GM12872 (cell line): ENCODE measurements around the gene MAPKAPK5.

ENCODE experiments used
- CTCF ChIP-seq: IDR thresholded peaks from 3 replicates; pipeline ENCODE4 v1.5.1; 2011; ENCODE audit warnings: low read depth, mild to moderate bottlenecking, low read length, moderate library complexity; ENCODE audit not compliant: insufficient read depth

MAPKAPK5 gene

GRCh38 chr12:111824312-111824711 is 17.7 kb upstream of the MAPKAPK5 start:
- TF ChIP-seq CTCF = peak; percentile 23; the same call in 1 of the 3 replicates

GRCh38 chr12:111825509-111825908 is 16.5 kb upstream of the MAPKAPK5 start:
- no peak for TF ChIP-seq CTCF

- no peak for TF ChIP-seq CTCF
These were observed 15.7 kb upstream of the MAPKAPK5 start for GRCh38 chr12:111826316-111826715.

- no peak for TF ChIP-seq CTCF
These were observed 15.0 kb upstream of the MAPKAPK5 start for GRCh38 chr12:111826992-111827391.

GRCh38 chr12:111827907-111828306 is 14.1 kb upstream of the MAPKAPK5 start:
- no peak for TF ChIP-seq CTCF

GRCh38 chr12:111828338-111828979 is 13.6 kb upstream of the MAPKAPK5 start:
- TF ChIP-seq CTCF = no peak

GRCh38 chr12:111838353-111838752 is 3.7 kb upstream of the MAPKAPK5 start:
- TF ChIP-seq CTCF = no peak

GRCh38 chr12:111840807-111841206 is 1.2 kb upstream of the MAPKAPK5 start:
- TF ChIP-seq CTCF = no peak
